Erythroblast (primary cell): ENCODE measurements around the gene E2F2.

Experiments
- GATA1 ChIP-seq: IDR thresholded peaks from 2 replicates; pipeline ENCODE4 v1.6.1; 2011; ENCODE audit warnings: low read depth, mild to moderate bottlenecking, control low read depth, low read length, moderate library complexity
- POLR2A ChIP-seq: IDR thresholded peaks from 2 replicates; pipeline ENCODE4 v1.6.1; 2011; ENCODE audit warnings: mild to moderate bottlenecking, low read length

- TF ChIP-seq POLR2A = peak; percentile 62
- no peak for TF ChIP-seq GATA1
These were observed at the start of gene E2F2 for GRCh38 chr1:23530747-23531561.
